HG02678 (cell line): Measurements from ENCODE around the gene SEMA6D.

Source experiments
- ATAC-seq: cut with Tn5 transposase; IDR thresholded peaks from one replicate; pipeline ENCODE4 v1.9.1; 2021; ENCODE audit warnings: mild to moderate bottlenecking, moderate library complexity; ENCODE audit not compliant: unreplicated experiment

SEMA6D gene

DNA sequence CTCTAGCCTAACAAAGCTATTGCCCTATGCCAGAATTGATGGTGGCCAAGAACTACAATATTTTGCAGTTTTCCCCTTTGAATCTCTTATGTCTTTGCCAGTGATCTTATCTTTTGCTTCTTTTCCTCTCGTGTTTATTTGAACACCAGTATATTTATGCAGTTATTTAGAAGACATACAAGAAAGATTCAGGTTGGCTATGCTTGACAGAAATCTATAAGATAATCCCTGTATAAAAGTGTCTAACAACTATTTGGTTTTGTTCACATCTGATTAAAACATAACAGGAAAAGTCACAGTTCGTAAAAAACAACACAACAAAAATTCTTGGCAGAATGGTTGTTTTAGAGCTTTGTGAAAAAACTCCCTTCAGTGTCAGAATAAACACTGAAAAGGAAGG, 63.7 kb downstream of the SEMA6D start:
- ATAC-seq = no peak

DNA sequence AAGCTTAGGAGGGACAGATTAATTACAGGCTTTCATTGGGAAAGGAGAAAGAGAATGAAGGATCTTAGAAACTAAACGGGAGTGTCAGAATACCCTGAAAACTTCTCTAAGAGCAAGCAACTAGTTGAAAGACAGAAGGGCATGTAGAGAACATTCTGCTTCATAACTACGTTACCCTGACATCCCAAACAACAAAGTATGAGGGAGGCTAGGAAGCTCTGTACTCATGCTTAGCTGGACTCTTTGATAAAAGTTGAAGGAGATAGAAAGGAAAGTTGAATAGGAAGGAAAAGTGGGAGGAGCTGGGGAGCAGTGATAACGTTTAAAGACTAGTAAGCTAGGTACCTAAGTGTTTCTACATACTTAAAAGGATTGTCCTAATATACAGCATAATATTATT, 64.2 kb downstream of the SEMA6D start:
- no peak for ATAC-seq

DNA sequence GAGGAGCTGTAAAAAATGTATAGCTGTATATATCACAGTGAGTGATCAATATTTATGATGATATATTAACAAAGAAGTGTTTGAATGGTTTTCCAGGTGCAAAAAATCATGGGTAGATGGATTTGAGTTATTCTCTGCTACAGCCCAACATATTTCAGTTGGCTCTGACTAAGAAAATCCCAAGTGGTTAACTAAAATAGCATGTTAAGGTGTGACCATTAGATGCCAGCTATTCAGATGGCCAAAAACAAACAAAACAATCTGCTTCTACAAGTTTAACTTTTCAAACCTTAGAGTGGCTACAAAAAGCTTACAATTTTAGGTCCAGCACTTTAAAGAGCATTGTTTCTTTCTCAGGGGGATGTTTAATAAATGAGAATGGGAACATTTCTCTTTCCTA, 67.5 kb downstream of the SEMA6D start:
- ATAC-seq = no peak

DNA sequence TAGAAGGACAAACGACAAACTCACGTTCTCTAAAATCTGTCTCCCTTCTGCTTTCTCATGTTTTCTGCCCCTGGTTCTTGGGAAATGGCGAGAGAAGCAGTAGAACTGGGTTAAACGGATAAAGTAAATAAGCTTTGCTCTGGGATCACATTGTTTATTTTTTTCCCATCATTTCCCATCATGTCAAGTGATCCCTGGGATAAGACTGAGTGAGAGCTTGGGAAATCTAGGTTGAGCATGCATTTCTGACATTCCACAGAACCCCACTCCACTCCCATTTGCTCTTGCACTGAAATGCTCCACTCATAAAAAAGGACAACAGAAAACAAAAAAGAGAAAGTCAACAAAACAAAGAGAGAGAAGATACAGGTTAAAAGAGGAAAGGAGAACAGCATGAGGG, 69.1 kb downstream of the SEMA6D start:
- ATAC-seq = no peak

DNA sequence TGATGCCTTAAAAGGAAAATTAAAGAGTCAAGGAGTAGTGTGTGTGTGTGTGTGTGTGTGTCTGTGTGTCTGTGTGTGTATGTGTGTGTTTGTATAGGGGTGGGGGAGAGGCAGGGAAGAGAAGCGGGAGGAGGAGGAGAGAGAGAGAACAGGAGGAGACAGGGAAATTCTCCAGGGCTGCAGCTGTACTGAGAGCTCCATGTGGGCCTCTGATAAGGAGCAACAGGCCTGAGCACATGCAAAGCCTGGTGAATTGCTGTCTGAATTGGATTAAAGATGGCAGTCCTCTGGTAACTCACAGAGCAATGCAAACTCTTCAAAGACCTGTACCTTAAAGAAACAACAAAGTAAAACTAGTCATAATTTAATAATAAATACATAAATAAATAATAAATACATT, 70.6 kb downstream of the SEMA6D start:
- ATAC-seq = no peak

DNA sequence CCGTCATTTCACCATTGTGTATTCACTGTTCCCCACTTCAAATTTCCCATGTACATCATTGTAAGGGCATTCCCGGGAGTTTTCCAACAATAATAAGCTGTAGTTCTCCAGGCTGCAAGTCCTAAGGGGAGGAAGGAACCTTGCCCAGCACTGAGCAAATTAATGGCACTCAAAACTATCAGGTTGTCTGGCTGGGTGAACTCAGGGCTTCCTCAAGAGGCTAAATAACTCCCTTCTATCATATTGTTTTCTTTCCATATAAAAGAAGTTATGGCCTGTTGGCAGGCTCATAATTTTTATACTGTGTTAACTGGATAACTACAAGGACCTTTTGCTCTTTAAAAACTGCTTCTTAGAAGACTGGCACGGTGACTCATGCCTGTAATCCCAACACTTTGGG, 71.4 kb downstream of the SEMA6D start:
- ATAC-seq = no peak

DNA sequence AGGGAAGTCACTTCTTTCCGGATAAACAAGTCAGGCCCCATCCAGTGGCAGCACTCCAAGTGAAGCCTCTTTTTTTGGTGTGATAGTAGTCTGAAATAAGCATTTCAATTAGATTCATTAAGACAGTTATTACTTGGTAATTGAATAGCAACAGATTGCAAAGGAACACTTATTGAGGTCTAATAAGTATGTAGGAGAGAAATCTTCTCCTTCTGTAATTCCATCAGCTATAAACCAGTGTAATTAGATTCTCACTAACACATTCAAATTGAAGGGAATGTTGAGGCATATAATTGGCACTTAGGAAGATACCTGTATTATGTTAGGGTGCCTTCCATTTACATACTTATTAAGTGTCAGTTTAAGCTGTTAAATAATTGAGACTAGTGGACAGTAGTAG, 73.9 kb downstream of the SEMA6D start:
- no peak for ATAC-seq

DNA sequence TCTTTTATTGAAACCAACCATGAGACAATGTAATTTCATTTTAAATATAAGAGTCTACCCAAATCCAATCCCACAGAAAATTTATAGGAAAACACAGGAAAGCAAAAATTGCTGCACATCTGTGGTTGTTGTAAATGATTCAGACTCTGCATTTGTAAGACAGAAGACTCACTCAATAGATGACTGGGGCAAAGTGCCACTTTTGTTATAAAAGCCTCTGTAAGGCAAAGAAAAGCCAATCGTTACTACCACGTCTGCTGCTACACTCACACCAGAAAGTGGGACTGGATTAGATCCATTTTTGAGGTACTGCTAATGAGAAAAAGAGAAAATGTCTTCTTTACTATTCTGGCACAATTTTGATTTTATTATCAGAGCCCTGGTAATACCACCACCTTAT, 74.9 kb downstream of the SEMA6D start:
- no peak for ATAC-seq

DNA sequence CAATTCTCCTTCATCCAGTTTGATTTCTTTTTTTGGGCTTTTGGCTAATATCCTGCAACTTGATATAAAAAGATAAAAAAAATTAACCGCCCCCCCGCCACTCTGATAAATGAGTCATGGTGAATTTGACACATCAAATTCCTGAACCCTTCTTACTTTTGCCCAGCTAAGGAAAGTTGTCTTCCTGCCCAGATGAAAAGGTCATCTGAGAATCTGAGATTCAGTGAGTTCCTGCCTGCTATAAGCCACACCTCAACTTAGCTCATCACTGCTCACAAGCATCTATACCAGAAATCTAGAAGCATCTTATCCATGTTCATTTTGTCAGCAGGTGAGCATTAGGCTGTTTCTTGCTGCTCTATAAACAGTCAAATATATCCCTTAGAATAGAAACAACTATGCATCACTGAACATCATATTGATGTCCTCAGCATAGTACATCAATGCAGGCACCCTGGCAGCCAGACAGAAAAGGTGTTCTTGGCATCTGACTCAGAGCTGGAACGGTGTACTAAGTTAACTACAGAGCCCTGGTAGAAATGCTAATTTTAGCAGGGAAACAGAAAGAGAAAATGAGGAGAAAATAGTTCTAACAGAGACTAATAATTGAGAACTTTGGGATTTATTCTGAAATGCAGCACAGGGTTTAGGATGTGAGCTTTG, 77.1 kb downstream of the SEMA6D start:
- no peak for ATAC-seq

DNA sequence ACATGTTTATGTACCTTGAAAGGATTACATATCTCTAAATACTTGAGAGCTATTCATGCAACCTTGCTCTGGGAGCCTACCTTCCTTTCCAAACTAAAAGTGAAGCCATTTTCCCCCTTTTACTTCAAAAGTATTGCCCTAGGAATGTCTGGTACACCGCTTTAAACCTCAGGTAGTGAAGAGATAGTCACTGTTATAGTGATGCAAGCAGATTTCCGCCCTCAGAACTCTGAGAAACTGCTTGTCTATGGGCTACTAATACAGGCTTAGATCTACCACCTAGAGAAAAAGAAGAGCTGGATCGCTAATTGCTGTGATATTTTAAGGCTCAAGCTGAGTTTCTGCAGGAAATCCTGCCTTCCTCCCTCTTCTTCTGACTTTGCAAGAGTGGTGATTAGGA, 78.6 kb downstream of the SEMA6D start:
- ATAC-seq = no peak

DNA sequence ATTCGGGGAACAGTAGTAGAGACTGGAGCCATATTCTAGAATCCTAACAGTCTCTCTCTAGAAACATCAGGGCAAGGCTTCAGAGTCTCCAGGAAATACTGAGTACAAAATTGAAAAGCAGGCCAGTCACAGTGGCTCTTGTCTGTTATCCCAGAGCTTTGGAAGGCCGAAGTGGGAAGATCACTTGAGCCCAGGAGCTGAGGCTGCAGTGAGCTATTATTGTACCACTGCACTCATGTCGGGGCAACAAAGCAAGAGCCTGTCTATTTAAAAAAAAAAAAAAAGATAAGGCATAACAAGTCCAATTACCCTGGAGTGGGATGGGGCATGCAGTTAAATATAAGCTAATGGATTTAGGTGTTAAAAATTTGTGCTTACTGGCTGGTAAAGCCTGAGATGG, 79.0 kb downstream of the SEMA6D start:
- ATAC-seq = no peak

DNA sequence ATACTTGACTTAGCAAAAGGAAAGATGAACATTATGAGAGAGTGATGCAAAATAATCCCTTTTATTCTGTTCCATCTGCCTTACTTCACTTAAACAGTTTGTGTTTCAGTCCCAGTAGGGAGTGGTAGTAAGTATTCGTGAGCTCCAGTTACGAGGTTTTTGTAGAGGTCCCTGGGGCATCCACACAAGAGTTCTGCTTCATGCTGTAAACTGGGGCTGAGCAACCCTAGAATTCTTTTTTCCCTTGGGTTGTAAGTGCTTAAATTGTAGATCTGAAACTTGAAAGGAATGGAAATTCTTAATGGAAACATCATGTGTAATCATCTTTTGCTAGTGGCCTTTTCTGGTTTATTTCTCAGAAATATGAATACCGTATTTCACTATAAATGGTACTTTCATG, 79.5 kb downstream of the SEMA6D start:
- ATAC-seq = no peak

DNA sequence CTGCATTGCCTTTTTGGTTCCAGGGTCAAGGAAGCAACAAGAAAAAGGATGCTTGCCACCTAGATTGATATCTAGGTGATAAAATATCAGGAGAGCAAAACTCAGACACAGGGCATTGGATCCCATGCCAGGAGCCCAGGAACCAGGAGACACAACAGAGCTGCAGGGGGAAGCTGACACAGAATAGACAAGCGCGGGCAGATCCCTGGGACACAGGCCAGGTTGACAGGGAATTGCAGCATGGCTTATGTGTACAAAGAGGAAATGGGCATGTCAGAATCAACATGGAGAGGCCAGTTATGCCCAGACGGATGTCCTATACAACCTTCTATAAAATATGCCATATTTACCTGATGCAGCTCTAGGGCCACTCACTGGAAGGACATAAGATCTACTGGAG, 84.2 kb downstream of the SEMA6D start:
- no peak for ATAC-seq

DNA sequence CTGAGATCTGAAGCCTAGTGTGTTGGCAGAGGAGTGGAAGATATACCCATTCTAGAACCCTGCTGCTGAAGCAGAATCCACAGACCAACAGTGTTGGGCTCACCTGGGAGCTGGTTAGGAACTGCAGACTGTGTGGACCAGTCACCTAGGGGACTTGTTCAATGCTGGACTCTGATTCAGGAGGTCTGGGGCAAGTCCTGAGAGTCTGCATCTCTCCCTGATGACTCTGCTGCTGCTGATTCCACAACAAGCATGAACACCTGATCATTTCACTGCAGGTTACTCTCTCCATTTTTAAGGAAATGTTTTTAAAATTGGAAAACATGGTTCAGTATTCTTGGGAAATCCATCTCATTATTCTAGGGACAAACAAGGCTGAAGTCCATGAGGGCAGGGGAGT, 84.9 kb downstream of the SEMA6D start:
- ATAC-seq = no peak

DNA sequence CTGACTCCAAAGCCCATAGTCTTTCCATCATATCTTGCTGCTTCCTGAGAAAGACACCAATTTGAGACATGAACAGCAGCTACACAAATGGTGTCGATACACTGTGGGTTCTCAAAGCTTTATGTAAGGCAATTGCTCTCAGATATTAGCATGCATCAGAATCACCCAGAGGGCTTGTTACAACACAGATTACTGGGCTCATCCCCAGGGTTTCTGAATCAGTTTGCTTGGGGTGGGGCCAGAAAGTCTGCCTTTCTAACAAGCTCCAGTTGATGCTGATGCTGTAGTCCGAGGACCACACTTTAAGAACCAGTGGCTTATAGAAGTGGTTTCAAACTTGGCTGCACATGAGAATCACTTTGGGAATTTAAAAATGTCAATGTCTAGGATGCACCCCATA, 86.5 kb downstream of the SEMA6D start:
- ATAC-seq = no peak

DNA sequence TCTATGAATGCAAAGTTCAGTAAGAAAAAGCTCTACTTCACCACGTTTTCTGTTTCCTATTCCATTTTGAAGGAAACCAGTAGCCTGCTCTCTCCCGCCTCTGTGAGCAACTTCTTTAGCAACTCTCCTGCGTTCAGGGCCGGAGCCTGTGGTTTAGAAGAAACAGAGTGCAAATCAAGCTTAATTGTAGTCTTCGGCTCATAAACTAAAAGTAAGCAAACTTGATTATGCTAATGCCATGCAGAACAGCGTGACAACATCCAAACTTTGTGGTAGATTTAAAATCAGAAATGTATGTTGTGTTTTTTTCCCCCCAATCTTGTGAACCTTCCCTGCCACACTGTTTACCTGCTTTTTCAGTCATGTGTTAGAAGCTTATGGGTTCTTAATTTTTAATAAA, 87.4 kb downstream of the SEMA6D start:
- ATAC-seq = no peak

DNA sequence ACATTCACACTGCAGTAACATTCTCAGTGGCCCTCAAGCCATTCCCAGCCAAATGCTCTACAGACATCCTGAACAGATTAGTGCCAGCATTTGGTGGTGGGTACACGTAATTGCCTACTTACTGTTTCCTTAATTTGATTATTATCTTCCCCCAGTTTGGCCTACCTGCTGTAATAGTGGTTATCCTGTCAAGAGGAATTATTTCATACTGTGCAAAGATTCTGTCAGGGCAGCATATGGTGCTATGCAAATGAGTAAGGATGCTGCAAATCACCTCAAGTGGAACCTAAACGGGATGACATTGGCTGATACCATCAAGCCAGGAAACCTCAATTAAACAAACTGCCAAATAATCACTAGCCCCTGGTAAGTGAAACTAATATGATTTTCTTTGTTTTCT, 88.7 kb downstream of the SEMA6D start:
- no peak for ATAC-seq

DNA sequence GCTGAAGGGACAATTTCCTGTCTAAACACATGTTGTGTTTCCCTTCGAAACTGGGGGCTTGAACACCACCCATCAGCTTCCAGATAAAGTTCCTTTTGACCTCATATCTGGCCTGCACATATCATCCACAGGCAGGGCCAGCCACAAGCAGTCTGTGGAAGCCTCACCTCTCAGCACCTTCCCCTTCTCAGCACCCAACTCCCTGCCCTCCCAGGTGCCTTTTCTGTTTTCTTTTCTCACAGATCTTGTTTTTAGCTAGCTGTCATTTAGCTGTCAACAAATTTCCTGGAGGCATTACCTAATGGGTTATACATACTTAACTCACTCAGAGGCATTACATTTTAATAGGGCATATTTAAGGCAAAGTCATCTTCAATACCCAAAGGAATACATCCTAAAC, 93.9 kb downstream of the SEMA6D start:
- ATAC-seq = no peak

DNA sequence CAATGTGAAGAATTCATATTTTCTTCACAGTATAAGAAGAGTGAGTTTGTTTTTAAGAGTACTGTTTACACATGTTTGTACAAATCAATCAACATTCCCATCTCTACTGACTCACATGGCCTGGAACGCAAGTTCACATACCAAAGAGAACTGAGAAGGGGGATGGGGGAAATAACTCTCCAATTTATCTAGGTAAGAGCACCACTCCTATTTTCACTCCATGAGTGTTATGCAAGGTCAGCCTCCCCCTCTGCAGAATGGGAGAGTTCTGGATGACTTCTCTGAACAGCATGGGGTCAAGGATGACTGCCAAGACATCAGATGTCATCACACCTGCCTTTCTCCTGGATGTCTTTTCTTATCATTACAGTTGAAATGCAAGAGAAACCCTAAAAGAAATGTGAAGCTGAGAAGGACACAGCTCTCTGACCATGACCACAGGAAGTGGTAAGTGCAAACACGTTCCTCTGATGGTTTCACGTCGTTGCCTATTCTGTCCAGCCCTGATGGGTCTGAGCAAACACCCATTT, 95.2 kb downstream of the SEMA6D start:
- ATAC-seq = peak; percentile 51

DNA sequence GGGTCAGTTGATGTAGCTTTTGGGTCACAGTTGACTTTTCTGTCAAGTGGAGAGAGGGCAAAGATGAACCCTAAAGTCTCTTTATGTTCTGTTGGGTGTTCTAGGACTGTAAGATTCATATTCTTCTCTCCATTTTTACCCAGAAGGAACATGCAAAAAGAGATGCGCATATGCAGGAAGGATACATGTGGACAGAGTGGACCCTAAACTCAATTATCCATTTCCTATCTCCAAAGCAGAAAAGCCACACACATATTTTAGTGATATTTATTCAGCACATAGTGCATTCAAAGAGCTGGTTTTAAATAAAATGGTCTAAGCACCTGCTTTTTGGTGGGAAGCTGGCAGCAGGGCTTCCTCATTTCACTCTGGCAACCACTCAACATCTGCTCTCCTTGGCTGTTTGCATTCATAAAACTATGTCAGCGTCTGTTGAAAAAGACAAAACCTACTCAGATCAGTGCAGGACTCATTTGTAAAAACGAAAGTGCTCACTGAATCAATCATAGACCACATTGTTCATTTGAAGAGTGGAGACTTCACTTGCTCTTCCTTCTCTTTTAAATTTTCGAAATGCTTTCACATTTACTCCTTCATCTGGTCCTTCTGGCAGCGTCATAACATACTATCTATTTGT, 96.6 kb downstream of the SEMA6D start:
- ATAC-seq = peak; percentile 89

DNA sequence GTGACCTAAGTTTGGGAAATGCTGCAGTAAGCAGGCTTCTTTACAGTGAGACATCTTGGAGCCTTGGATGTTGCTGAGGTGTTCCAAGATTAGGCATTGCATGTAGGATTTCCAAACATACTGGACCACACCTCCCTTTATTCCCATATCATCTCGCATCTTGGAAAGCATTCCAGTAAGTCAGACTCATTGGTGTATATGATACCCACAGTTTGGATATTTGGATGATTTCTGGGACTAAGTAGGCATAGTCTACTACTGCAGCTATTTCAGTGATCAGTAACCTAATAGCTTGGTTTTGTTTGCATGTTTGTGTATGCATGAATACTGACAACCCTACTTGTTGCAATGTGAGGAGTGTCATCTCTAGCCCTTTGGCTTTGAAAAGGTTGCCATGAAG, 97.3 kb downstream of the SEMA6D start:
- ATAC-seq = no peak

DNA sequence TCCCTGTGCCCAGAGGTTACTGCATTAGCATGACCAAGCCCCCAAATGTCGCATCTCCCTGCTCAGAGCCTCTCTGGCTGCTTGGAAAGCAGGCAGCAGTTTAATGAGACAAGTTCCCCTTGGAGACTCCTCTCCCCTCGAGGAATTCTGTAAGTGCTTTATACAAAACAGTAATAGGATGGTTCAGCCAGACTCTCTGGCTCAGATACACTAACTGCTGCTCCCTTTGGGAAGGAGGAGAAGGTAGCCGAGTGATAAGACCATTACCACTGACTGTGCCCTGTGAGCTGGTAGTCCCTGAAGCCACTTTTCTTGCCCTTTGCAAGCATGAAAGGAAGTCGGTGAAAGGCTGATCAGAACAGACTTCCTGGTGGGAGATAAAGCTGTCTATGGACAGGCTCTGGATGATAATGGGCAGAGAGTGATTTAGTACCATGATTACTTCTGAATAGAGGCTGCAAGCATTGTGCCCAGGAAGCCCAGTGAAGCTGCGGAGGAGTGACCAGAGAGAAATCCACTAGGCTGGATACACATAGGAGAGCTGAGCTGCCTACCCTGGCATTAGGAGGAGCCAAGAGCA, 100.8 kb downstream of the SEMA6D start:
- ATAC-seq = no peak
